Measurements from ENCODE around the gene FAM210B. TPM values are rescaled to one million over a fixed set of nuclear protein-coding genes. Genes with fewer than 3 reads are reported as not detected.

FAM210B gene
- polyA plus RNA-seq, 2 of the 4 experiments (the other 2 are of a cell fraction) = 9.1 to 13.1 TPM

DNA sequence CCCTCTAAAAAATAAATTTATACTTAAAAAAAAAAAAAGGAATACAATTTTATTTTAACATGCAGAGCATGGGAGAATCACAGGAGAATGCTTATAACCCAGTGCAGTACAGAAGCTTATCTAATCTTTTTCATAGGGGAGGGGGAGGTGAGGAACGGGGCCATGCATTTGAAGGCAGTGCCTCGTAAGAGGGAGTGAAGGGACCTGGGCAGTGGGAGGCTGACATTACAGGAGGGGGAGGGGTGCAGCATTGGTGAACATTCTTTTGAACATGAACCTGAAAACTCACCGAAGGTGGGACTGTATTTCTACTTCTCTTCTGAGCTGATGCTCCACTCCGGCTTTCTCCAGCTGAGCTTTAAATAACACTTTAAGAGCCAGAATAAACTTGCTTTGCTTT lies 23.9 kb downstream of the FAM210B start:
- FAIRE-seq (no peak), DNase-seq (ENCODE audit: low read depth in 1 of 2, low spot score in 1 of 2) (no peak), ATAC-seq (no peak)
- no peaks in the 10 kb centered on the region for H3K9me3 ChIP-seq
- ChIA-PET POLR2A (interaction anchor here (1.4 kb wide), 1 partner anchor 9 kb away, joined by 6 read pairs; the partner anchor contains the start of genes AURKA and CSTF1), CTCF (interaction anchor here (0.6 kb wide), 1 partner anchor 1088 kb away, joined by 3 read pairs; no protein-coding TSS in a partner anchor)
- H3K4me1 ChIP-seq = peaks cover 4% of the 10 kb centered on the region; the same call in 1 of the 3 replicates
- H3K4me3 ChIP-seq = no peak overlapping the region
- TF ChIP-seq FOSL2 (IDR thresholded peaks at IDR 0.05) = no peak
- no peak for TF ChIP-seq FOSL2 (CRISPR knock-in tag; IDR thresholded peaks at IDR 0.05)
- no peak for TF ChIP-seq POLR2AphosphoS2 (conservative IDR thresholded peaks at IDR 0.05; ENCODE audit: low read length)
- TF ChIP-seq, protein P1, sequence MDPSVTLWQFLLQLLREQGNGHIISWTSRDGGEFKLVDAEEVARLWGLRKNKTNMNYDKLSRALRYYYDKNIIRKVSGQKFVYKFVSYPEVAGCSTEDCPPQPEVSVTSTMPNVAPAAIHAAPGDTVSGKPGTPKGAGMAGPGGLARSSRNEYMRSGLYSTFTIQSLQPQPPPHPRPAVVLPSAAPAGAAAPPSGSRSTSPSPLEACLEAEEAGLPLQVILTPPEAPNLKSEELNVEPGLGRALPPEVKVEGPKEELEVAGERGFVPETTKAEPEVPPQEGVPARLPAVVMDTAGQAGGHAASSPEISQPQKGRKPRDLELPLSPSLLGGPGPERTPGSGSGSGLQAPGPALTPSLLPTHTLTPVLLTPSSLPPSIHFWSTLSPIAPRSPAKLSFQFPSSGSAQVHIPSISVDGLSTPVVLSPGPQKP (IDR thresholded peaks at IDR 0.05; ENCODE audit: low read depth, low read length) = no peak
- TF ChIP-seq TP53 (CRISPR knock-in tag; IDR thresholded peaks at IDR 0.05) = no peak
- TF ChIP-seq, protein P2, sequence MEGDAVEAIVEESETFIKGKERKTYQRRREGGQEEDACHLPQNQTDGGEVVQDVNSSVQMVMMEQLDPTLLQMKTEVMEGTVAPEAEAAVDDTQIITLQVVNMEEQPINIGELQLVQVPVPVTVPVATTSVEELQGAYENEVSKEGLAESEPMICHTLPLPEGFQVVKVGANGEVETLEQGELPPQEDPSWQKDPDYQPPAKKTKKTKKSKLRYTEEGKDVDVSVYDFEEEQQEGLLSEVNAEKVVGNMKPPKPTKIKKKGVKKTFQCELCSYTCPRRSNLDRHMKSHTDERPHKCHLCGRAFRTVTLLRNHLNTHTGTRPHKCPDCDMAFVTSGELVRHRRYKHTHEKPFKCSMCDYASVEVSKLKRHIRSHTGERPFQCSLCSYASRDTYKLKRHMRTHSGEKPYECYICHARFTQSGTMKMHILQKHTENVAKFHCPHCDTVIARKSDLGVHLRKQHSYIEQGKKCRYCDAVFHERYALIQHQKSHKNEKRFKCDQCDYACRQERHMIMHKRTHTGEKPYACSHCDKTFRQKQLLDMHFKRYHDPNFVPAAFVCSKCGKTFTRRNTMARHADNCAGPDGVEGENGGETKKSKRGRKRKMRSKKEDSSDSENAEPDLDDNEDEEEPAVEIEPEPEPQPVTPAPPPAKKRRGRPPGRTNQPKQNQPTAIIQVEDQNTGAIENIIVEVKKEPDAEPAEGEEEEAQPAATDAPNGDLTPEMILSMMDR (IDR thresholded peaks at IDR 0.05) = no peak
- no peak for TF ChIP-seq NPAS2 (CRISPR knock-in tag; IDR thresholded peaks at IDR 0.05; ENCODE audit: borderline replicate concordance)
- TF ChIP-seq MAZ (IDR thresholded peaks at IDR 0.05; ENCODE audit: borderline replicate concordance, low read depth, low read length) = no peak
- no peak for TF ChIP-seq EP300 (IDR thresholded peaks at IDR 0.05)
- TF ChIP-seq MYC (IDR thresholded peaks at IDR 0.05; ENCODE audit: borderline replicate concordance, low read length) = no peak
- TF ChIP-seq, protein P3, sequence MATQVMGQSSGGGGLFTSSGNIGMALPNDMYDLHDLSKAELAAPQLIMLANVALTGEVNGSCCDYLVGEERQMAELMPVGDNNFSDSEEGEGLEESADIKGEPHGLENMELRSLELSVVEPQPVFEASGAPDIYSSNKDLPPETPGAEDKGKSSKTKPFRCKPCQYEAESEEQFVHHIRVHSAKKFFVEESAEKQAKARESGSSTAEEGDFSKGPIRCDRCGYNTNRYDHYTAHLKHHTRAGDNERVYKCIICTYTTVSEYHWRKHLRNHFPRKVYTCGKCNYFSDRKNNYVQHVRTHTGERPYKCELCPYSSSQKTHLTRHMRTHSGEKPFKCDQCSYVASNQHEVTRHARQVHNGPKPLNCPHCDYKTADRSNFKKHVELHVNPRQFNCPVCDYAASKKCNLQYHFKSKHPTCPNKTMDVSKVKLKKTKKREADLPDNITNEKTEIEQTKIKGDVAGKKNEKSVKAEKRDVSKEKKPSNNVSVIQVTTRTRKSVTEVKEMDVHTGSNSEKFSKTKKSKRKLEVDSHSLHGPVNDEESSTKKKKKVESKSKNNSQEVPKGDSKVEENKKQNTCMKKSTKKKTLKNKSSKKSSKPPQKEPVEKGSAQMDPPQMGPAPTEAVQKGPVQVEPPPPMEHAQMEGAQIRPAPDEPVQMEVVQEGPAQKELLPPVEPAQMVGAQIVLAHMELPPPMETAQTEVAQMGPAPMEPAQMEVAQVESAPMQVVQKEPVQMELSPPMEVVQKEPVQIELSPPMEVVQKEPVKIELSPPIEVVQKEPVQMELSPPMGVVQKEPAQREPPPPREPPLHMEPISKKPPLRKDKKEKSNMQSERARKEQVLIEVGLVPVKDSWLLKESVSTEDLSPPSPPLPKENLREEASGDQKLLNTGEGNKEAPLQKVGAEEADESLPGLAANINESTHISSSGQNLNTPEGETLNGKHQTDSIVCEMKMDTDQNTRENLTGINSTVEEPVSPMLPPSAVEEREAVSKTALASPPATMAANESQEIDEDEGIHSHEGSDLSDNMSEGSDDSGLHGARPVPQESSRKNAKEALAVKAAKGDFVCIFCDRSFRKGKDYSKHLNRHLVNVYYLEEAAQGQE (IDR thresholded peaks at IDR 0.05) = no peak
- no peak for TF ChIP-seq CBX8 (IDR thresholded peaks at IDR 0.05)
- no peak for TF ChIP-seq CBX2 (IDR thresholded peaks at IDR 0.05; ENCODE audit: borderline replicate concordance, low read depth)
- TF ChIP-seq HEYL (CRISPR knock-in tag; IDR thresholded peaks at IDR 0.05) = no peak
- TF ChIP-seq RFX5 (IDR thresholded peaks at IDR 0.05) = no peak
- no peak for TF ChIP-seq POLR2A (IDR thresholded peaks at IDR 0.05; ENCODE audit: low read length)
- no peak for TF ChIP-seq EHF (CRISPR knock-in tag; IDR thresholded peaks at IDR 0.05)
- TF ChIP-seq JUN (IDR thresholded peaks at IDR 0.05) = no peak
- TF ChIP-seq, protein P4, sequence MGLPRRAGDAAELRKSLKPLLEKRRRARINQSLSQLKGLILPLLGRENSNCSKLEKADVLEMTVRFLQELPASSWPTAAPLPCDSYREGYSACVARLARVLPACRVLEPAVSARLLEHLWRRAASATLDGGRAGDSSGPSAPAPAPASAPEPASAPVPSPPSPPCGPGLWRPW (IDR thresholded peaks at IDR 0.05) = no peak
- TF ChIP-seq ZC3H11A (IDR thresholded peaks at IDR 0.05) = no peak
- TF ChIP-seq, protein P5, sequence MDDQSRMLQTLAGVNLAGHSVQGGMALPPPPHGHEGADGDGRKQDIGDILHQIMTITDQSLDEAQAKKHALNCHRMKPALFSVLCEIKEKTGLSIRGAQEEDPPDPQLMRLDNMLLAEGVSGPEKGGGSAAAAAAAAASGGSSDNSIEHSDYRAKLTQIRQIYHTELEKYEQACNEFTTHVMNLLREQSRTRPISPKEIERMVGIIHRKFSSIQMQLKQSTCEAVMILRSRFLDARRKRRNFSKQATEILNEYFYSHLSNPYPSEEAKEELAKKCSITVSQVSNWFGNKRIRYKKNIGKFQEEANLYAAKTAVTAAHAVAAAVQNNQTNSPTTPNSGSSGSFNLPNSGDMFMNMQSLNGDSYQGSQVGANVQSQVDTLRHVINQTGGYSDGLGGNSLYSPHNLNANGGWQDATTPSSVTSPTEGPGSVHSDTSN (IDR thresholded peaks at IDR 0.05) = no peak
- 73% methylated on average over 4 of the region's 4 CpGs for WGBS (ENCODE audit: missing lambda C conversion rate)
- no peak overlapping the region for H3K27ac ChIP-seq
- no peak overlapping the region for H3K4me2 ChIP-seq
